Measurements from ENCODE around the gene SMG6.
"Not testable (repeated sequence)": the region's sequence is repeated elsewhere in the genome, so short reads cannot be mapped to it uniquely, and the experiment has no call there.

GRCh38 chr17:2199386-2199785 is 104.2 kb downstream of the SMG6 start:
- not testable (repeated sequence) for TF ChIP-seq EZH2phosphoT487 (conservative IDR thresholded peaks at IDR 0.05; ENCODE audit: low read length); CTCF (IDR thresholded peaks at IDR 0.05; ENCODE audit: insufficient read depth, low read length, poor library complexity, severe bottlenecking)
